ENCODE data around the gene TM4SF4. TPM values are rescaled to one million over a fixed set of nuclear protein-coding genes. Genes with fewer than 3 reads are reported as not detected.
A peak's percentile ranks its signal among the peaks of the same experiment; 100 is the strongest.

TM4SF4 gene
- total RNA-seq, 1 donor from 2014 or later = not detected

GRCh38 chr3:149481491-149481890 lies 7.0 kb downstream of the TM4SF4 start:
- no peaks in the 10 kb centered on the region for H3K27me3 Mint-ChIP-seq (ENCODE audit: low read depth)
- no peak overlapping the region for H3K4me3 Mint-ChIP-seq
- no peak for TF ChIP-seq CTCF (conservative IDR thresholded peaks at IDR 0.05)
- no peaks in the 10 kb centered on the region for H3K9me3 Mint-ChIP-seq
- no peak overlapping the region for H3K27ac Mint-ChIP-seq (ENCODE audit: unreplicated experiment)
- H3K36me3 Mint-ChIP-seq (ENCODE audit: low read depth) = no peaks in the 10 kb centered on the region
- H3K4me1 Mint-ChIP-seq = no peaks in the 10 kb centered on the region
- DNase-seq (ENCODE audit: low read depth, low spot score) = no peak

GRCh38 chr3:149486726-149487125 lies 12.2 kb downstream of the TM4SF4 start:
- no peaks in the 10 kb centered on the region for H3K9me3 Mint-ChIP-seq
- H3K27ac Mint-ChIP-seq (ENCODE audit: unreplicated experiment) = no peak overlapping the region
- no peaks in the 10 kb centered on the region for H3K4me1 Mint-ChIP-seq
- H3K27me3 Mint-ChIP-seq (ENCODE audit: low read depth) = peaks cover 6% of the 10 kb centered on the region
- H3K4me3 Mint-ChIP-seq = no peak overlapping the region
- H3K36me3 Mint-ChIP-seq (ENCODE audit: low read depth) = no peaks in the 10 kb centered on the region
- no peak for TF ChIP-seq CTCF (conservative IDR thresholded peaks at IDR 0.05)
- no peak for DNase-seq (ENCODE audit: low read depth, low spot score)

- no peak overlapping the region for H3K27ac Mint-ChIP-seq (ENCODE audit: unreplicated experiment)
These were observed 13.2 kb downstream of the TM4SF4 start for GRCh38 chr3:149487598-149488197.

GRCh38 chr3:149489060-149489690 lies 14.7 kb downstream of the TM4SF4 start:
- no peaks in the 10 kb centered on the region for H3K4me1 Mint-ChIP-seq
- no peak for DNase-seq (ENCODE audit: low read depth, low spot score)

More at GRCh38 chr3:149487598-149488197, 13.2 kb downstream of the TM4SF4 start:
- Mint-ChIP-seq H3K4me1 (no peaks in the 10 kb centered on the region), H3K36me3 (ENCODE audit: low read depth) (no peaks in the 10 kb centered on the region), H3K9me3 (no peaks in the 10 kb centered on the region), H3K4me3 (no peak overlapping the region), H3K27me3 (ENCODE audit: low read depth) (peaks cover 15% of the 10 kb centered on the region)
- DNase-seq (ENCODE audit: low read depth, low spot score) = peak; percentile 20
- TF ChIP-seq CTCF (conservative IDR thresholded peaks at IDR 0.05) = peak; percentile 47

GRCh38 chr3:149490260-149490971 lies 15.9 kb downstream of the TM4SF4 start:
- no peak overlapping the region for H3K27ac Mint-ChIP-seq (ENCODE audit: unreplicated experiment)
- peaks cover 26% of the 10 kb centered on the region for H3K27me3 Mint-ChIP-seq (ENCODE audit: low read depth)
- H3K4me1 Mint-ChIP-seq = no peaks in the 10 kb centered on the region
- DNase-seq (ENCODE audit: low read depth, low spot score) = no peak
- no peak overlapping the region for H3K4me3 Mint-ChIP-seq
- TF ChIP-seq CTCF (conservative IDR thresholded peaks at IDR 0.05) = no peak
- H3K36me3 Mint-ChIP-seq (ENCODE audit: low read depth) = no peaks in the 10 kb centered on the region
- no peaks in the 10 kb centered on the region for H3K9me3 Mint-ChIP-seq

More at GRCh38 chr3:149489060-149489690, 14.7 kb downstream of the TM4SF4 start:
- TF ChIP-seq CTCF (conservative IDR thresholded peaks at IDR 0.05) = peak; percentile 51
- Mint-ChIP-seq H3K9me3 (no peaks in the 10 kb centered on the region), H3K27ac (ENCODE audit: unreplicated experiment) (no peak overlapping the region), H3K36me3 (ENCODE audit: low read depth) (no peaks in the 10 kb centered on the region), H3K4me3 (no peak overlapping the region), H3K27me3 (ENCODE audit: low read depth) (peaks cover 23% of the 10 kb centered on the region)

Data from neural crest cell (in vitro differentiated cells).